Right lobe of liver (tissue), 6 donors: Measurements from ENCODE around the gene HEXD. TPM values are rescaled to one million over a fixed set of nuclear protein-coding genes. Genes with fewer than 3 reads are reported as not detected.
"Not testable (repeated sequence)": the region's sequence is repeated elsewhere in the genome, so short reads cannot be mapped to it uniquely, and the experiment has no call there.

ENCODE experiments used
- ATAC-seq, 4 donors: fragments of 200-7000 bp; cut with Tn5 transposase; one replicate each; pipeline ENCODE4 v1.9.1; 2020; ENCODE audit warnings: mild to moderate bottlenecking in 4 of 4, moderate library complexity in 4 of 4
- DNase-seq, 3 donors: peaks; one replicate each; pipeline ENCODE4 v3.0.0-alpha.2; 2020
- H3K27ac ChIP-seq, 3 donors: fragments of 200-600 bp; one replicate each; pipeline ENCODE4 v1.8.0; 2022
- H3K27me3 ChIP-seq, 2 donors: fragments of 200-600 bp; one replicate each; pipeline ENCODE4 v1.8.0; 2022
- H3K36me3 ChIP-seq, 4 donors: fragments of 200-600 bp; sonication (generic) in 1 of 4; one replicate each; pipeline versions ENCODE4 v1.5.1 to v1.8.0; 2017 to 2022; ENCODE audit warnings: control low read depth in 1 of 4
- H3K4me1 ChIP-seq, 4 donors: fragments of 200-600 bp; sonication (generic) in 1 of 4; one replicate each; pipeline versions ENCODE4 v1.5.1 to v1.8.0; 2017 to 2022; ENCODE audit warnings: control low read depth in 1 of 4
- H3K4me3 ChIP-seq, 3 donors: fragments of 200-600 bp; one replicate each; pipeline ENCODE4 v1.8.0; 2022
- H3K9me3 ChIP-seq, 4 donors: fragments of 200-600 bp; sonication (generic) in 1 of 4; one replicate each; pipeline versions ENCODE4 v1.5.1 to v1.8.0; 2017 to 2022; ENCODE audit warnings: control low read depth in 1 of 4
- CTCF ChIP-seq, 4 donors: fragments of 200-600 bp in 3 of 4; fragments of 450-650 bp in 1 of 4; IDR thresholded peaks; one replicate each; pipeline versions ENCODE4 v1.5.1 to v1.8.0; 2016 to 2022; ENCODE audit warnings: antibody characterized with exemption in 4 of 4, mild to moderate bottlenecking in 2 of 4
- POLR2A ChIP-seq: fragments of 450-650 bp; IDR thresholded peaks from one replicate; pipeline ENCODE4 v1.6.1; 2017; ENCODE audit warnings: antibody characterized with exemption, mild to moderate bottlenecking
- WGBS: methylation state at CpG from one replicate; pipeline ENCODE4 v1.1.6; 2018; ENCODE audit warnings: low coverage, low lambda C conversion rate; ENCODE audit not compliant: insufficient coverage; ENCODE audit errors: missing lambda C conversion rate; 5-methylcytosine and 5-hydroxymethylcytosine counted together
- intact Hi-C, 2 donors: fragments of 100-400 bp; cut with DNase I; formaldehyde crosslinking; loops; one replicate each; pipeline versions ENCODE4 v1.11.2 to v1.14.1; 2022
- total RNA-seq, 6 experiments: library from RNA; depleted of rRNA in 2 of 6; stranded (reverse); fragments of >200 nt in 2 of 6; fragmentation: NEBNext Ultra II Directional in 3 of 6; extraction: Animal tissue kit (Norgen Biotek cat#: 25700) in 3 of 6; gene quantifications; one replicate each; pipeline versions ENCODE4 v1.1.0 to v1.2.4, GENCODE V29; 2016 to 2023
- donor health status: DM: no; HTN: yes; CAD: no.
- donor health status: DM: no; HTN: no; CAD: no.
- donor health status: DM: no; HTN: no; CAD: no.
- donor health status: DM: no; HTN: yes; CAD: no.
- donor health status: DM: no; HTN: yes; CAD: no.

Gene HEXD
- total RNA-seq, 6 experiments from 2014 or later = 9.6 to 30.4 (median 20.2) TPM

- intact Hi-C loops = no loop called here
- no peaks in the 10 kb centered on the region for H3K9me3 ChIP-seq
- H3K4me3 ChIP-seq = no peak overlapping the region
- no peaks in the 10 kb centered on the region for H3K4me1 ChIP-seq
- no peaks in the 10 kb centered on the region for H3K27me3 ChIP-seq
- H3K27ac ChIP-seq = no peak overlapping the region
- DNase-seq (peak in 1 of 3 donors; percentile 35), ATAC-seq (no peak)
- no peak for TF ChIP-seq POLR2A
- no peak for TF ChIP-seq CTCF (IDR thresholded peaks at IDR 0.05)
- 36% methylated on average over 5 of the region's 10 CpGs for WGBS
- H3K36me3 ChIP-seq = no peaks in the 10 kb centered on the region
Measured at GRCh38 chr17:82378741-82379021, 39.5 kb upstream of the HEXD start.

- no peak overlapping the region for H3K27ac ChIP-seq
- 46% methylated on average over 18 of the region's 23 CpGs for WGBS
- DNase-seq (peak in 1 of 3 donors; percentile 11), ATAC-seq (peak in 1 of 4 donors; percentile 5)
- H3K4me1 ChIP-seq = peaks cover 0 to 19% (median 6%) of the 10 kb centered on the region in 4 donors
- H3K27me3 ChIP-seq = no peaks in the 10 kb centered on the region
- no peak overlapping the region for H3K4me3 ChIP-seq
- intact Hi-C loops = no loop called here
- no peaks in the 10 kb centered on the region for H3K9me3 ChIP-seq
- TF ChIP-seq POLR2A (no peak), CTCF (IDR thresholded peaks at IDR 0.05) (no peak)
- no peaks in the 10 kb centered on the region for H3K36me3 ChIP-seq
Measured at GRCh38 chr17:82380860-82381702, 37.1 kb upstream of the HEXD start.

GRCh38 chr17:82381703-82382009, 36.5 kb upstream of the HEXD start:
- H3K36me3 ChIP-seq, H3K27ac ChIP-seq, H3K27me3 ChIP-seq, H3K4me3 ChIP-seq, ATAC-seq, H3K9me3 ChIP-seq, intact Hi-C loops: not testable (repeated sequence)
- 0% methylated on average over 1 of the region's 10 CpGs for WGBS
- DNase-seq = peak in 1 of 3 donors; percentile 21
- H3K4me1 ChIP-seq = peaks cover 0 to 19% (median 6%) of the 10 kb centered on the region in 4 donors

GRCh38 chr17:82382220-82382932, 35.8 kb upstream of the HEXD start:
- H3K27me3 ChIP-seq, intact Hi-C loops, H3K9me3 ChIP-seq, H3K27ac ChIP-seq, H3K36me3 ChIP-seq, ATAC-seq, H3K4me3 ChIP-seq: not testable (repeated sequence)
- peak in 1 of 3 donors; percentile 17 for DNase-seq
- peaks cover 0 to 19% (median 6%) of the 10 kb centered on the region in 4 donors for H3K4me1 ChIP-seq
- WGBS = 60% methylated on average over 3 of the region's 21 CpGs

GRCh38 chr17:82382933-82383255, 35.3 kb upstream of the HEXD start:
- H3K4me3 ChIP-seq = no peak overlapping the region
- peaks cover 0 to 19% (median 6%) of the 10 kb centered on the region in 4 donors for H3K4me1 ChIP-seq
- 50% methylated on average over 1 of the region's 11 CpGs for WGBS
- no peaks in the 10 kb centered on the region for H3K9me3 ChIP-seq
- TF ChIP-seq POLR2A (no peak), CTCF (IDR thresholded peaks at IDR 0.05) (no peak)
- DNase-seq (no peak), ATAC-seq (no peak)
- no peak overlapping the region for H3K27ac ChIP-seq
- H3K36me3 ChIP-seq = no peaks in the 10 kb centered on the region
- intact Hi-C loops = no loop called here
- no peaks in the 10 kb centered on the region for H3K27me3 ChIP-seq
